NK-92 treated with Interleukin-12 subunit alpha and Interleukin-12 subunit beta, amount 100 ng/mL, for 24 hours (cell line): Measurements from ENCODE around the gene RASSF5.
"Not testable (repeated sequence)": the region's sequence is repeated elsewhere in the genome, so short reads cannot be mapped to it uniquely, and the experiment has no call there.

Experiments used
- DNase-seq: peaks from one replicate; lab custom pipeline; 2025; lab: John Stamatoyannopoulos, UW

Gene RASSF5

GRCh38 chr1:206586501-206587445, 79.4 kb downstream of the RASSF5 start:
- no peak for DNase-seq

- DNase-seq, result no peak
These were observed 80.6 kb downstream of the RASSF5 start for GRCh38 chr1:206587904-206588303.

- no peak for DNase-seq
These were observed 81.2 kb downstream of the RASSF5 start for GRCh38 chr1:206588492-206588891.

GRCh38 chr1:206589206-206589605, 81.9 kb downstream of the RASSF5 start:
- no peak for DNase-seq

GRCh38 chr1:206590025-206590758, 82.9 kb downstream of the RASSF5 start:
- peak; percentile 49 for DNase-seq

GRCh38 chr1:206591226-206591625, 83.9 kb downstream of the RASSF5 start:
- no peak for DNase-seq

GRCh38 chr1:206591696-206592095, 84.4 kb downstream of the RASSF5 start:
- DNase-seq, result no peak

GRCh38 chr1:206593351-206593925, 86.1 kb downstream of the RASSF5 start:
- no peak for DNase-seq

GRCh38 chr1:206595581-206596318, 88.4 kb downstream of the RASSF5 start:
- DNase-seq, result no peak

GRCh38 chr1:206596319-206596666, 89.0 kb downstream of the RASSF5 start:
- no peak for DNase-seq

- DNase-seq, result no peak
These were observed 93.2 kb downstream of the RASSF5 start for GRCh38 chr1:206600527-206600926.

GRCh38 chr1:206604861-206605260, 97.5 kb downstream of the RASSF5 start:
- no peak for DNase-seq

GRCh38 chr1:206606867-206607266, 99.5 kb downstream of the RASSF5 start:
- DNase-seq, result no peak

- peak; percentile 20 for DNase-seq
These were observed 100.9 kb downstream of the RASSF5 start for GRCh38 chr1:206608108-206608698.

GRCh38 chr1:206609229-206609991, 102.1 kb downstream of the RASSF5 start:
- no peak for DNase-seq

GRCh38 chr1:206612129-206612876, 105.0 kb downstream of the RASSF5 start, which contains the start of gene EIF2D:
Gene EIF2D (minus strand): TSS chr1:206612465. CDS start chr1:206612342, 123 bp downstream.
- peak; percentile 92 for DNase-seq

GRCh38 chr1:206626396-206626795, 119.1 kb downstream of the RASSF5 start:
- DNase-seq, result not testable (repeated sequence)

GRCh38 chr1:206628916-206629315, 121.6 kb downstream of the RASSF5 start:
- DNase-seq, result no peak

GRCh38 chr1:206631085-206631509, 123.8 kb downstream of the RASSF5 start:
- DNase-seq, result peak; percentile 15

- no peak for DNase-seq
These were observed 126.4 kb downstream of the RASSF5 start for GRCh38 chr1:206633708-206634121.
